Measurements from ENCODE around the gene ERICH4. TPM values are rescaled to one million over a fixed set of nuclear protein-coding genes. Genes with fewer than 3 reads are reported as not detected.
"Not testable (repeated sequence)": the region's sequence is repeated elsewhere in the genome, so short reads cannot be mapped to it uniquely, and the experiment has no call there.

ERICH4 gene
- total and polyA plus RNA-seq, 8 donors = not detected

DNA sequence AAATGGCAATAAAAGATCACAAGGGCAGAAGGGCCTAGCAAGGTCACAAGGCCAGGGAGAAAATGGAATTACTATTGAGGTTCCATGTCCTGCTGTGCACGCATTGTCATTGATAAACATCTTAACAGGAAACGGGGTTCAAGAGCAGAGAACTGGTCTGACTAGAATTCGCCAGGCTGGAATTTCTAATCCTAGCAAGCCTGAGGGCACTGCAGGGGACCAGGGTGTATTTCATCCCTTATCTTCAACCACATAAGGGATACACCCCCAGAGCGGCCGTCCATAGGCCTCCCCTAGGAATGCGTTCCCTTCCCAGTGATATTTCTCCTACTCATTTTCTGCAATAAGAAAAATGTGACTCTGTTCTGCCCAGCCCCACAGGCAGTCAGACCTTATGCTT is 19.5 kb downstream of the ERICH4 start:
- no peak overlapping the region for H3K27ac ChIP-seq
- WGBS, 2 donors = 54 to 55% methylated on average over 6 of the region's 6 CpGs
- H3K9me3 ChIP-seq = no peaks in the 10 kb centered on the region
- peaks cover 0 to 14% (median 0%) of the 10 kb centered on the region in 4 donors for H3K27me3 ChIP-seq
- FAIRE-seq (no peak), ATAC-seq (no peak), DNase-seq (no peak)
- no peak overlapping the region for H3K4me3 ChIP-seq
- TF ChIP-seq CTCF (IDR thresholded peaks at IDR 0.05) = no peak
- no peaks in the 10 kb centered on the region for H3K4me1 ChIP-seq
- H3K36me3 ChIP-seq = no peaks in the 10 kb centered on the region
- intact Hi-C loops (cut with DNase I) = no loop called here

GRCh38 chr19:41463257-41464256 is 20.6 kb downstream of the ERICH4 start:
- H3K9me3 ChIP-seq; ATAC-seq; H3K4me3 ChIP-seq; intact Hi-C loops (cut with DNase I); H3K4me1 ChIP-seq; FAIRE-seq; DNase-seq; H3K36me3 ChIP-seq: not testable (repeated sequence)
- Histone ChIP-seq H3K27me3 (peaks cover 0 to 14% (median 0%) of the 10 kb centered on the region in 4 donors), H3K27ac (peak overlapping the region in 1 of 4 donors; percentile 15)
- WGBS, 2 donors = 59 to 71% methylated on average over 22 of the region's 22 CpGs

GRCh38 chr19:41476583-41476982 is 33.6 kb downstream of the ERICH4 start:
- Histone ChIP-seq H3K4me1 (no peaks in the 10 kb centered on the region), H3K27ac (no peak overlapping the region), H3K4me3 (no peak overlapping the region), H3K36me3 (no peaks in the 10 kb centered on the region), H3K9me3 (no peaks in the 10 kb centered on the region), H3K27me3 (peaks cover 0 to 7% (median 2%) of the 10 kb centered on the region in 4 donors)
- FAIRE-seq (no peak), ATAC-seq (no peak), DNase-seq (no peak)
- no peak for TF ChIP-seq CTCF (IDR thresholded peaks at IDR 0.05)
- intact Hi-C loops (cut with DNase I) = no loop called here

DNA sequence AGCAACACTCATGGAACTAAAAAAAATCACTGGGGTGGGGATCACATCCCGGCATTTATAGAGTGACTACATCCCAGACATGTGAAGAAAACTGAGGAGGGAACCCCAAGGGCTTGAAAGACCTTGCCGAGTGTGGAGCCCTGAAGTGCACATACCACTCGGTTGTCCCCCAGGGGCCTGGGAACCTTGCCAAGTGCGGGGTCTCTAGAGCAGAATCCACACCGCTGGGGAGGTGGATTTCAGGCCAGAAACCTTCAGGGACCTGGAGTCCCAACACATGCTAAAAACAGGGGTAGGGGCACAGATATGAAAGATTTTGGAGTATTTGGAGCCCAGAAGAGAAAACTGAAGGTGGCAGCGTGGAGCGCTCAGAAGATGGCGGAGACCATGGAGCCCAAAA is 35.2 kb downstream of the ERICH4 start:
- no peak for ATAC-seq
- no peak for FAIRE-seq
- H3K27me3 ChIP-seq = peaks cover 0 to 5% (median 0%) of the 10 kb centered on the region in 4 donors
- H3K9me3 ChIP-seq = no peaks in the 10 kb centered on the region
- H3K4me1 ChIP-seq = no peaks in the 10 kb centered on the region
- H3K4me3 ChIP-seq = no peak overlapping the region
- no peak overlapping the region for H3K27ac ChIP-seq
- no peaks in the 10 kb centered on the region for H3K36me3 ChIP-seq
- no peak for DNase-seq
- no peak for TF ChIP-seq CTCF (IDR thresholded peaks at IDR 0.05)
- intact Hi-C loops (cut with DNase I) = no loop called here
- 49 to 64% methylated on average over 8 of the region's 8 CpGs for WGBS, 2 donors

DNA sequence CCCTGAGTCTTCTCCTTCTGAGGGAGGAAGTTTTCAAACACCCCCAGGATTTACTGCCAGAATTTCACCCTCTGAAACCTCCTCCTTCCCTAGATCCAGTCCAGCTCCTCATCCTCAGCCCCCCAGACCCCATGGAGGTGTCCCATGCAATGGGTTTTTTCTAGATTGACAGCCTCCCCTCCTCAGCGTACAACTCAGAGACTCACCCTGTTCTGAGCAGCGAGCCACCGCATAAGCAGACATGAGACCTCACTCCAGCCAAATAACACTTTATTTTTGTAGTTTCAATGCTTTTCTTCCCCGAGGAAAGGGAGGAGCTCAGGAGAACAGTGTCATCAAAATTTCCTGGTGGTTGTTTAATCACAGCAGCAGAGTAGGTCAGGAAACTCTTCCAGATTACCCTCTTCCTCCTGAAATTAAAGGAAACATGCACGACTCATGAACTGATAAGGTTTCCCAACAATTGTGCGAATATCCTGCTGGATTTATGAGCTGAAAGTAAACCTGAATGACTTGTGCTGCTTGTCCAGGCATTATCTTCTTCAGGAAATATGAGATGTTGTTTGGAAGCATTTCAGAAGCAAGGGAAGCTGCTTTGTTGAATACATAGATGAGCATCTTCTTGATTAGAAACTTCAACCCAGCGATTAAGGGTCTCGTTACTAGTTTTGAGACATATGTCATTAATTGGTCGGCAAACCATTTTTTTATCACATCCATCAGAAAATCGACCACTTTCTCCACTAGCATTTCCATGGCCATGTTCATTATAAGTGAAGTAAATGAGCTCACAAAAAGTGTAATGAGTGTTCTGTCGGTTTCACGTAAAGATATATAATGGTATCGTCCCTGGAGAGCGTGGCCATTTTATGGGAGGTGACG is 36.2 kb downstream of the ERICH4 start:
- Histone ChIP-seq H3K4me3 (no peak overlapping the region), H3K27me3 (no peaks in the 10 kb centered on the region), H3K36me3 (no peaks in the 10 kb centered on the region), H3K9me3 (no peaks in the 10 kb centered on the region), H3K4me1 (no peaks in the 10 kb centered on the region), H3K27ac (peak overlapping the region in 1 of 4 donors; percentile 22)
- DNase-seq (no peak), ATAC-seq (no peak), FAIRE-seq (no peak)
- intact Hi-C loops (cut with DNase I) = no loop called here
- WGBS, 2 donors = 67 to 73% methylated on average over 15 of the region's 15 CpGs
- no peak for TF ChIP-seq CTCF (IDR thresholded peaks at IDR 0.05)
